NCI-H69 (cell line): ENCODE data around the gene ABCC10.
"Not testable (repeated sequence)": the region's sequence is repeated elsewhere in the genome, so short reads cannot be mapped to it uniquely, and the experiment has no call there.

ENCODE experiments used
- DNase-seq: peaks from one replicate; lab custom pipeline; 2025; lab: John Stamatoyannopoulos, UW

The ABCC10 gene

GRCh38 chr6:43497689-43498088 lies 70.3 kb downstream of the ABCC10 start:
- DNase-seq, result no peak

DNA sequence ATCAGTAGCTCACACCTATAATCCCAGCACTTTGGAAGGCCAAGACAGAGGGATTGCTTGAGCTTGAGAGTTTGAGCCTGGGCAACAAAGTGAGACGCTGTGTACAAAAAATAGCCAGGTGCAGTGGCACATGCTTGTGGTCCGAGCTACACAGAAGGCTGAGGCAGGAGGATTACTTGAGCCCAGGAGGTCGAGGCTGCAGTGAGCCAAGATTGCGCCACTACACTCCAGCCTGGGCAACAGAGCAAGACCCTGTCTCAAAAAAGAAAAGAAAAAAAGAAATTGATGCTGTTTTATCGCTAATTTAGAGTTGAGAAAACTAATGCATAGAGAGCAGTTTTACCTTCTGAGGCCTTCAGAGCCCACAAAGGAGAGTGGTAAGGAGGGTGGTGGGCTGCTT lies 71.0 kb downstream of the ABCC10 start:
- DNase-seq, result not testable (repeated sequence)

DNA sequence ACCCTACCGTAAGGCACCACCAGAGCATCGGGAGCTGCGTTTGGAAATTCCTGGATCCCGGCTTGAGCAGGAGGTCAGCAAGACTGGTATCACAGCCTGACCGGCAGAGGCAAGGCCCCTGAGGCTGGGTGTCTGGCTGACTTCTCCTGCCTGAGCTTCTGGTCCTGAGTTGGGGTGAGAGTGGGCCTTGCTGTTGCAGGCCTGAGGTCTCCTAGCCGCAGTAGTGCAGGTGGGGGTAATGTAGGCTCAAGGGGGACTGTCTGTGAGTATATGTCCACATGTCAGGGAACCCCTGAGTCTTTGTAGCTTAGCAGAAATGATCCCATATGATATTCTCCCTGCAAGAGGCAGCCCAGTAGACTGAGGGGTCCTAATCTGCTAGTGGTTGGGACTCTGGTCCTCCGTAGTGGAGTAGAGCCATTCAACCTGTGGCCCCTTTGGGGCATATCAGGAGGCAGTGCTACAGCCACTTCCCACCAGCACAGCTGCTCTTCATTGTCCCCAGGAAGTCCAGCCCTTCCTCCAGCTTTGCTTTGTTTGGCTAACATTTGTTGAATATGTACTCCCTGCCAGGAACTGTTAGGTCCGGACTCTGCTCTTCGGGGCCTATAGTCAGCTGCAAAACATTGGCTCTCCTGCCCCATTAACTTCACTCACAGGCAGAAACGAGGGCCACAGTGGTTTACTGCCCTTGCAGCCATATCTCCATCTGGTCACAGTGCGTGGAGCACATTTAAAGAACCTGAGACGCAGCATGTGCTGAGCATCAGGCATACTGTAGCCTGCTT lies 71.9 kb downstream of the ABCC10 start:
- DNase-seq, result no peak
